ENCODE measurements around the gene SH3D21.

SH3D21 gene

GRCh38 chr1:36343651-36344394 lies 37.7 kb downstream of the SH3D21 start:
- CTCF ChIA-PET, result interaction anchor here (0.8 to 2.4 kb wide), 8 partner anchors 10 to 90 kb away, joined by 4 to 21 read pairs (median 10); no protein-coding TSS in a partner anchor
- Histone ChIP-seq H3K4me3 (ENCODE audit: low read depth, low read length) (no peak overlapping the region), H3K27ac (ENCODE audit: extremely low read depth, low read depth, low read length) (no peak overlapping the region), H3K4me1 (ENCODE audit: control insufficient read depth, insufficient read depth, low read length) (no peaks in the 10 kb centered on the region), H3K9me3 (ENCODE audit: control insufficient read depth, insufficient read depth, low read depth, low read length) (no peaks in the 10 kb centered on the region), H3K36me3 (ENCODE audit: control insufficient read depth in 2 of 2, insufficient read depth in 1 of 2, low read length in 2 of 2) (peaks cover 0 to 76% of the 10 kb centered on the region in 2 experiments; a peak in 2 of 3 replicates)
- POLR2A ChIA-PET, result no interaction called here
- TF ChIP-seq TCF7L2 (IDR thresholded peaks at IDR 0.05; ENCODE audit: borderline replicate concordance, low read depth, low read length) (no peak), ZNF239 (tag by site-specific recombination; IDR thresholded peaks at IDR 0.05) (no peak), KLF10 (tag by site-specific recombination; IDR thresholded peaks at IDR 0.05) (no peak), ZNF530 (tag by site-specific recombination; IDR thresholded peaks at IDR 0.05; ENCODE audit: low read depth) (no peak), ZNF701 (tag by site-specific recombination; IDR thresholded peaks at IDR 0.05) (no peak), ZNF639 (tag by site-specific recombination; IDR thresholded peaks at IDR 0.05) (no peak), ZNF660 (tag by site-specific recombination; IDR thresholded peaks at IDR 0.05) (no peak), ZNF664 (tag by site-specific recombination; IDR thresholded peaks at IDR 0.05) (no peak), ZBTB1 (tag by site-specific recombination; IDR thresholded peaks at IDR 0.05) (no peak), ZNF184 (tag by site-specific recombination; IDR thresholded peaks at IDR 0.05) (no peak)

GRCh38 chr1:36344395-36344680 lies 38.2 kb downstream of the SH3D21 start:
- ChIA-PET POLR2A (no interaction called here), CTCF (interaction anchor here (1.5 to 2.4 kb wide), 2 partner anchors 9 to 25 kb away, joined by 4 to 17 read pairs; no protein-coding TSS in a partner anchor)
- Histone ChIP-seq H3K4me3 (ENCODE audit: low read depth, low read length) (no peak overlapping the region), H3K4me1 (ENCODE audit: control insufficient read depth, insufficient read depth, low read length) (no peaks in the 10 kb centered on the region), H3K9me3 (ENCODE audit: control insufficient read depth, insufficient read depth, low read depth, low read length) (no peaks in the 10 kb centered on the region), H3K36me3 (ENCODE audit: control insufficient read depth in 2 of 2, insufficient read depth in 1 of 2, low read length in 2 of 2) (peaks cover 0 to 82% of the 10 kb centered on the region in 2 experiments; a peak in 2 of 3 replicates), H3K27ac (ENCODE audit: extremely low read depth, low read depth, low read length) (no peak overlapping the region)
- TF ChIP-seq PRDM1 (tag by site-specific recombination; IDR thresholded peaks at IDR 0.05), result no peak
- TF ChIP-seq ZNF426 (tag by site-specific recombination; IDR thresholded peaks at IDR 0.05), result no peak
- no peak for TF ChIP-seq KLF16 (tag by site-specific recombination; IDR thresholded peaks at IDR 0.05)
- no peak for TF ChIP-seq ZNF629 (tag by site-specific recombination; IDR thresholded peaks at IDR 0.05)
- no peak for TF ChIP-seq ZBTB1 (tag by site-specific recombination; IDR thresholded peaks at IDR 0.05)
- TF ChIP-seq, protein P1, sequence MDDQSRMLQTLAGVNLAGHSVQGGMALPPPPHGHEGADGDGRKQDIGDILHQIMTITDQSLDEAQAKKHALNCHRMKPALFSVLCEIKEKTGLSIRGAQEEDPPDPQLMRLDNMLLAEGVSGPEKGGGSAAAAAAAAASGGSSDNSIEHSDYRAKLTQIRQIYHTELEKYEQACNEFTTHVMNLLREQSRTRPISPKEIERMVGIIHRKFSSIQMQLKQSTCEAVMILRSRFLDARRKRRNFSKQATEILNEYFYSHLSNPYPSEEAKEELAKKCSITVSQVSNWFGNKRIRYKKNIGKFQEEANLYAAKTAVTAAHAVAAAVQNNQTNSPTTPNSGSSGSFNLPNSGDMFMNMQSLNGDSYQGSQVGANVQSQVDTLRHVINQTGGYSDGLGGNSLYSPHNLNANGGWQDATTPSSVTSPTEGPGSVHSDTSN (CRISPR knock-in tag; IDR thresholded peaks at IDR 0.05), result no peak

GRCh38 chr1:36345353-36345752 lies 39.2 kb downstream of the SH3D21 start:
- no peak overlapping the region for H3K27ac ChIP-seq (ENCODE audit: extremely low read depth, low read depth, low read length)
- CTCF ChIA-PET, result interaction anchor here (1.5 kb wide), 1 partner anchor 24 kb away, joined by 4 read pairs; no protein-coding TSS in a partner anchor
- TF ChIP-seq ZNF155 (tag by site-specific recombination; IDR thresholded peaks at IDR 0.05), result no peak
- 0 out of 2 replicates have a peak, but pooled peaks have one; percentile 32 for TF ChIP-seq HIC1 (tag by site-specific recombination; IDR thresholded peaks at IDR 0.05)

More at GRCh38 chr1:36345353-36345752, 39.2 kb downstream of the SH3D21 start:
- H3K4me1 ChIP-seq (ENCODE audit: control insufficient read depth, insufficient read depth, low read length), result no peaks in the 10 kb centered on the region
- POLR2A ChIA-PET, result interaction anchor here (0.6 kb wide), 1 partner anchor 20 kb away, joined by 4 read pairs; no protein-coding TSS in a partner anchor
- no peaks in the 10 kb centered on the region for H3K9me3 ChIP-seq (ENCODE audit: control insufficient read depth, insufficient read depth, low read depth, low read length)
- peaks cover 0 to 88% of the 10 kb centered on the region in 2 experiments; a peak in 2 of 3 replicates for H3K36me3 ChIP-seq (ENCODE audit: control insufficient read depth in 2 of 2, insufficient read depth in 1 of 2, low read length in 2 of 2)
- H3K4me3 ChIP-seq (ENCODE audit: low read depth, low read length), result no peak overlapping the region

Data from HEK293 (cell line).